ENCODE results near the gene ACAA2.

ACAA2 gene

DNA sequence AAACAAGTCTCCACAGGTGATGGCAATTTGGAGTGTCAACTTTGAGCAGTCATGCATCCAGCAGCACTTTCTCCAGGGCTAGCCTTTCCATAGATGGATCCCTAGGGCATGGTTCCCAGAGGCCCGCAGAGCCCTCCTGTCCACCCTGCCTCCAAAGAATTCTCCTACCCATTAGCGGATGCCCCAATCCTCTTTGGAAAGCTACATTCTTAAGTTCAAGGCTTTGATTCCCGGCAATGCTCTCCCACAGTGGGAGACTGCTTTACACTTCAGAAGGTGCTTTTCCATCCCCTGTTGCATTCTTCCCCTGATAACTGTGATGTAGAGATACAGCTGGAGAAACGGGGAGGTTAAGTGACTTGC, 61.3 kb downstream of the ACAA2 start:
- H3K4me1 ChIP-seq (ENCODE audit: control insufficient read depth, low read length): no peaks in the 10 kb centered on the region
- no peak overlapping the region for H3K4me3 ChIP-seq (ENCODE audit: low read length)
- no peaks in the 10 kb centered on the region for H4K20me1 ChIP-seq (ENCODE audit: control insufficient read depth, insufficient read depth, low read depth, low read length)
- no peaks in the 10 kb centered on the region for H3K9me3 ChIP-seq (ENCODE audit: control insufficient read depth, insufficient read depth, low read length)
- H3F3A ChIP-seq (ENCODE audit: control insufficient read depth, insufficient read depth): no peaks in the 10 kb centered on the region
- TF ChIP-seq EZH2phosphoT487 (IDR thresholded peaks at IDR 0.05; ENCODE audit: borderline replicate concordance, low read length): no peak
- TF ChIP-seq, protein P1, sequence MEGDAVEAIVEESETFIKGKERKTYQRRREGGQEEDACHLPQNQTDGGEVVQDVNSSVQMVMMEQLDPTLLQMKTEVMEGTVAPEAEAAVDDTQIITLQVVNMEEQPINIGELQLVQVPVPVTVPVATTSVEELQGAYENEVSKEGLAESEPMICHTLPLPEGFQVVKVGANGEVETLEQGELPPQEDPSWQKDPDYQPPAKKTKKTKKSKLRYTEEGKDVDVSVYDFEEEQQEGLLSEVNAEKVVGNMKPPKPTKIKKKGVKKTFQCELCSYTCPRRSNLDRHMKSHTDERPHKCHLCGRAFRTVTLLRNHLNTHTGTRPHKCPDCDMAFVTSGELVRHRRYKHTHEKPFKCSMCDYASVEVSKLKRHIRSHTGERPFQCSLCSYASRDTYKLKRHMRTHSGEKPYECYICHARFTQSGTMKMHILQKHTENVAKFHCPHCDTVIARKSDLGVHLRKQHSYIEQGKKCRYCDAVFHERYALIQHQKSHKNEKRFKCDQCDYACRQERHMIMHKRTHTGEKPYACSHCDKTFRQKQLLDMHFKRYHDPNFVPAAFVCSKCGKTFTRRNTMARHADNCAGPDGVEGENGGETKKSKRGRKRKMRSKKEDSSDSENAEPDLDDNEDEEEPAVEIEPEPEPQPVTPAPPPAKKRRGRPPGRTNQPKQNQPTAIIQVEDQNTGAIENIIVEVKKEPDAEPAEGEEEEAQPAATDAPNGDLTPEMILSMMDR (IDR thresholded peaks at IDR 0.05; ENCODE audit: low read depth, low read length, poor library complexity, severe bottlenecking): no peak
- no peaks in the 10 kb centered on the region for H3K79me2 ChIP-seq (ENCODE audit: control insufficient read depth, low read length)
- H3K27ac ChIP-seq (ENCODE audit: low read depth, low read length): no peak overlapping the region
- no peaks in the 10 kb centered on the region for H3K36me3 ChIP-seq (ENCODE audit: control insufficient read depth, low read length)
- no peaks in the 10 kb centered on the region for H3K9me2 ChIP-seq (replicated peaks; ENCODE audit: control insufficient read depth, low read length)
- no peak overlapping the region for H3K4me2 ChIP-seq (ENCODE audit: low read length)
- H3K27me3 ChIP-seq (ENCODE audit: control insufficient read depth, low read length): peaks cover 9% of the 10 kb centered on the region; the same call in 1 of the 2 replicates

DNA sequence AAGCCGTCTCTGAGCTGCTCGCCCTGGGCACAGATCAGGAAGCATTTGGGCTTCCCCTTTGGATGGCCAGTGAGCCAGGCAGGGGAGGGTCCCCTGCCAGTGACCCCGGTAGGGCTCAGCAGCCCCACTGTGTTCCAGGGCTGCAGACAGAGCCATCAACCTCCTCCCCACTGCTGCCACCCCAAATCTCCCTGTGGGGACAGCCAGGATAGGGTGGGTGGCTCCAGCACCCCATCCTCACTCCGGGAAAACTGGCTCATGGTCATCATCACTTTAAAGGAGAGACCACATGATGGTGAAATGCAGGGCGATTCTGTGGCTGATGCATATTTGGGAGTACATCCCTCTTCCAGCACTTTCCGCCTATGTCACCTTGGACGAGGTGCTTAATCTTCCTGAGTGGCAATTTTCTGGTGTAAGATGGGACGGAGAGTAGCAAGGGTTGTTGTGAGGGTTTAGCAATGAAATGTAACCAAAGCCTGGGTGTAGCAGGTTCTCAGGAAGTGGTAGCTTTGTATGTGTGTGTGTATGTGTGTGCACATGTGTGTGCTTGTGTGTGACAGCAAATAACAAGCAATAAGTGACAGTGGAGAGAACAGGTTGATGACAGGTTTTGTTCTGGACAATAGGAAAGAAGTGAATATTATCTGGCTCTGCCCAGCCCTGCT, 61.8 kb downstream of the ACAA2 start:
- Histone ChIP-seq H4K20me1 (ENCODE audit: control insufficient read depth, insufficient read depth, low read depth, low read length) (no peaks in the 10 kb centered on the region), H3K79me2 (ENCODE audit: control insufficient read depth, low read length) (no peaks in the 10 kb centered on the region), H3K36me3 (ENCODE audit: control insufficient read depth, low read length) (no peaks in the 10 kb centered on the region), H3K27me3 (ENCODE audit: control insufficient read depth, low read length) (peaks cover 9% of the 10 kb centered on the region; the same call in 1 of the 2 replicates), H3F3A (ENCODE audit: control insufficient read depth, insufficient read depth) (no peaks in the 10 kb centered on the region), H3K9me2 (replicated peaks; ENCODE audit: control insufficient read depth, low read length) (no peaks in the 10 kb centered on the region), H3K9me3 (ENCODE audit: control insufficient read depth, insufficient read depth, low read length) (no peaks in the 10 kb centered on the region), H3K27ac (ENCODE audit: low read depth, low read length) (no peak overlapping the region), H3K4me1 (ENCODE audit: control insufficient read depth, low read length) (no peaks in the 10 kb centered on the region), H3K4me3 (ENCODE audit: low read length) (no peak overlapping the region), H3K4me2 (ENCODE audit: low read length) (no peak overlapping the region)
- TF ChIP-seq EZH2phosphoT487 (IDR thresholded peaks at IDR 0.05; ENCODE audit: borderline replicate concordance, low read length): no peak
- TF ChIP-seq, protein P1 (IDR thresholded peaks at IDR 0.05; ENCODE audit: low read depth, low read length, poor library complexity, severe bottlenecking): no peak

DNA sequence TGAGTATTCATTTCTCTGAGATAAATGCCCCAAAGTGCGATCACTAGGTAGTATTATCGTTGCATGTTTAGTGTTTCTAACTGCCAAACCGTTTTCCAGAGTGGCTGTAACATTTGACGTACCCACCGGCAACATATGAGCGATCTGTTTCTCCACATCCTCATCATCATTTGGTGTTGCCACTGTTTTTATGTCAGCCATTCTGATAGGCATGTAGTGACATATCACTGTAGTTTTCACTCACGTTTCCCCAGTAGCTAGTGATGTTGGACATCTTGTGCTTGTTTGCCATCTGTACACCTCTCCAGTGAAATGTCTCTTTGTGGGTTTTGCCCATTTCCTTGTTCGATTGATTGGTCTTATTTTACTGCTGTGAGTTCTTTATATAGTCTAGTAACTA, 63.8 kb downstream of the ACAA2 start:
- Histone ChIP-seq H3F3A (ENCODE audit: control insufficient read depth, insufficient read depth) (no peaks in the 10 kb centered on the region), H3K36me3 (ENCODE audit: control insufficient read depth, low read length) (no peaks in the 10 kb centered on the region), H3K4me2 (ENCODE audit: low read length) (no peak overlapping the region), H3K27me3 (ENCODE audit: control insufficient read depth, low read length) (peaks cover 9% of the 10 kb centered on the region; the same call in 1 of the 2 replicates), H3K4me1 (ENCODE audit: control insufficient read depth, low read length) (no peaks in the 10 kb centered on the region), H4K20me1 (ENCODE audit: control insufficient read depth, insufficient read depth, low read depth, low read length) (no peaks in the 10 kb centered on the region), H3K79me2 (ENCODE audit: control insufficient read depth, low read length) (no peaks in the 10 kb centered on the region), H3K9me2 (replicated peaks; ENCODE audit: control insufficient read depth, low read length) (no peaks in the 10 kb centered on the region), H3K27ac (ENCODE audit: low read depth, low read length) (no peak overlapping the region), H3K9me3 (ENCODE audit: control insufficient read depth, insufficient read depth, low read length) (no peaks in the 10 kb centered on the region), H3K4me3 (ENCODE audit: low read length) (no peak overlapping the region)
- TF ChIP-seq, protein P1 (IDR thresholded peaks at IDR 0.05; ENCODE audit: low read depth, low read length, poor library complexity, severe bottlenecking): no peak
- TF ChIP-seq EZH2phosphoT487 (IDR thresholded peaks at IDR 0.05; ENCODE audit: borderline replicate concordance, low read length): no peak
